ENCODE data around the gene FGF1.

Gene FGF1

DNA sequence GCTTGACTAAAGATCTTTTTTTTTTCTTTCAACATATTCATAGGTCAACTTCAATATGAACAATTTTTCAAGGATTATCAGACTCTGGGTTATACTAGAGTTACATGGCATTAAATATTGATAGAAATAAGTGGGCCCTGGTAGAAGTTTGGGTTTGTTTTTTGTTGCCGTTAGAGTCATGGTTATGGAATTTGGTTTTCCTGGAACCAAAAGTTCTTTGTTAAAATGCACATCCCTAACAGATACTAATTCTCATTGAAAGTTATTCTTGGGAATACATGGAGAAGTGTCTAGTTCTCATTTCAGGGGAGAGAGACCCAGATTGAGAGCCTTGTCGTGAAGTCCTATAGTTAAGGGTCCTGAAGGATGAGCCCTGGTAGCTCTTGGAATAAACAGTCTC is 124.9 kb downstream of the FGF1 start:
- in situ Hi-C loops (cut with MboI; ENCODE audit: low pct_unique_long_range_greater_than_20kb, low sequenced_read_pairs, unreplicated experiment) = no loop called here

GRCh38 chr5:142552107-142552506 is 133.8 kb downstream of the FGF1 start:
- TF ChIP-seq, protein P1, sequence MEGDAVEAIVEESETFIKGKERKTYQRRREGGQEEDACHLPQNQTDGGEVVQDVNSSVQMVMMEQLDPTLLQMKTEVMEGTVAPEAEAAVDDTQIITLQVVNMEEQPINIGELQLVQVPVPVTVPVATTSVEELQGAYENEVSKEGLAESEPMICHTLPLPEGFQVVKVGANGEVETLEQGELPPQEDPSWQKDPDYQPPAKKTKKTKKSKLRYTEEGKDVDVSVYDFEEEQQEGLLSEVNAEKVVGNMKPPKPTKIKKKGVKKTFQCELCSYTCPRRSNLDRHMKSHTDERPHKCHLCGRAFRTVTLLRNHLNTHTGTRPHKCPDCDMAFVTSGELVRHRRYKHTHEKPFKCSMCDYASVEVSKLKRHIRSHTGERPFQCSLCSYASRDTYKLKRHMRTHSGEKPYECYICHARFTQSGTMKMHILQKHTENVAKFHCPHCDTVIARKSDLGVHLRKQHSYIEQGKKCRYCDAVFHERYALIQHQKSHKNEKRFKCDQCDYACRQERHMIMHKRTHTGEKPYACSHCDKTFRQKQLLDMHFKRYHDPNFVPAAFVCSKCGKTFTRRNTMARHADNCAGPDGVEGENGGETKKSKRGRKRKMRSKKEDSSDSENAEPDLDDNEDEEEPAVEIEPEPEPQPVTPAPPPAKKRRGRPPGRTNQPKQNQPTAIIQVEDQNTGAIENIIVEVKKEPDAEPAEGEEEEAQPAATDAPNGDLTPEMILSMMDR (IDR thresholded peaks at IDR 0.05; ENCODE audit: extremely low read depth, insufficient read depth, missing control alignments) = no peak
- no peak for DNase-seq (ENCODE audit: low spot score)
- in situ Hi-C loops (cut with MboI; ENCODE audit: low pct_unique_long_range_greater_than_20kb, low sequenced_read_pairs, unreplicated experiment) = no loop called here

More for the DNA sequence above, 124.9 kb downstream of the FGF1 start:
- TF ChIP-seq, protein P1 (IDR thresholded peaks at IDR 0.05; ENCODE audit: extremely low read depth, insufficient read depth, missing control alignments) = no peak
- no peak for DNase-seq (ENCODE audit: low spot score)

GRCh38 chr5:142551338-142552067 is 134.4 kb downstream of the FGF1 start:
- in situ Hi-C loops (cut with MboI; ENCODE audit: low pct_unique_long_range_greater_than_20kb, low sequenced_read_pairs, unreplicated experiment) = no loop called here
- DNase-seq (ENCODE audit: low spot score) = no peak
- TF ChIP-seq, protein P1 (IDR thresholded peaks at IDR 0.05; ENCODE audit: extremely low read depth, insufficient read depth, missing control alignments) = no peak

- in situ Hi-C loops (cut with MboI; ENCODE audit: low pct_unique_long_range_greater_than_20kb, low sequenced_read_pairs, unreplicated experiment) = no loop called here
- TF ChIP-seq, protein P1 (IDR thresholded peaks at IDR 0.05; ENCODE audit: extremely low read depth, insufficient read depth, missing control alignments) = no peak
- no peak for DNase-seq (ENCODE audit: low spot score)
Observed at GRCh38 chr5:142550471-142550870, 135.4 kb downstream of the FGF1 start.

DNA sequence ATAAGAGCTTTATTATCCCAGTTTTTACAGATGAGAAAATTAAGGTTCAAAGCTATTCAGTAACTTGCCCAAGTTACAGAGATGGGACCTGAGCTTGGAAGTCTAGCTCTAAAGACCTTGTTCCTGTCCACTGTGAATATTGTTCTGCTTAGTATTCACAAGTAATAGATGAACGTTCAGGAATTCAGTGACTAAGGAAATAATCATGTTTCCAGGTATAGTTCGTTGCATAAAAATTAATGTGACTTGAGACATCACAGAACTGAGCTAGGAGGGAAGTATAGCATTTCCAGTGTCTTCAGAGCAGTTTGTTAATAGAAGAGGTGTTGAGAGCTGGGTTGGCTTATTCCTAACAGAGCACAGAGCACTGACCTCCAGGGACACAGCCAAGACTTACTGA is 136.1 kb downstream of the FGF1 start:
- no peak for DNase-seq (ENCODE audit: low spot score)
- TF ChIP-seq, protein P1 (IDR thresholded peaks at IDR 0.05; ENCODE audit: extremely low read depth, insufficient read depth, missing control alignments) = no peak
- in situ Hi-C loops (cut with MboI; ENCODE audit: low pct_unique_long_range_greater_than_20kb, low sequenced_read_pairs, unreplicated experiment) = no loop called here

GRCh38 chr5:142548739-142549275 is 137.1 kb downstream of the FGF1 start:
- DNase-seq (ENCODE audit: low spot score) = peak; percentile 42
- TF ChIP-seq, protein P1 (IDR thresholded peaks at IDR 0.05; ENCODE audit: extremely low read depth, insufficient read depth, missing control alignments) = peak; percentile 19
- in situ Hi-C loops (cut with MboI; ENCODE audit: low pct_unique_long_range_greater_than_20kb, low sequenced_read_pairs, unreplicated experiment) = no loop called here
